ENCODE results near the gene RNF151. TPM values are rescaled to one million over a fixed set of nuclear protein-coding genes. Genes with fewer than 3 reads are reported as not detected.
"Not testable (repeated sequence)": the region's sequence is repeated elsewhere in the genome, so short reads cannot be mapped to it uniquely, and the experiment has no call there.

Gene RNF151
- total RNA-seq, 2 donors from 2014 or later: 0.44 TPM; not detected in 1

GRCh38 chr16:2009164-2009711, 42.6 kb downstream of the RNF151 start:
- WGBS, 2 experiments (ENCODE audit: insufficient coverage in 1 of 2, insufficient read length in 1 of 2): 0% methylated on average over 17 to 55 of the region's 55 CpGs
- H3K36me3 Mint-ChIP-seq (ENCODE audit: low read depth): peaks cover 7% of the 10 kb centered on the region
- DNase-seq: peak; percentile 70
- H3K27ac Mint-ChIP-seq: peak overlapping the region; percentile 33
- peaks cover 23% of the 10 kb centered on the region for H3K4me1 Mint-ChIP-seq
- H3K4me3 Mint-ChIP-seq: peak overlapping the region; percentile 74
- TF ChIP-seq CTCF (conservative IDR thresholded peaks at IDR 0.05): no peak
- Histone ChIP-seq H3K27ac (ENCODE audit: low read depth, low read length) (peak overlapping the region; percentile 29), H3K27me3 (ENCODE audit: control insufficient read depth, insufficient read depth, low read length, poor library complexity, severe bottlenecking) (no peaks in the 10 kb centered on the region), H3K9me3 (ENCODE audit: control insufficient read depth, low read length) (no peaks in the 10 kb centered on the region), H3K4me1 (ENCODE audit: control insufficient read depth, insufficient read depth, low read length) (peaks cover 24% of the 10 kb centered on the region), H3K36me3 (ENCODE audit: control insufficient read depth, insufficient read depth, low read length) (peaks cover 10% of the 10 kb centered on the region), H3K4me3 (ENCODE audit: low read length) (peak overlapping the region; percentile 96), H3K9ac (ENCODE audit: extremely low read depth, low read length, poor library complexity, severe bottlenecking) (peak overlapping the region; percentile 84)
- no peaks in the 10 kb centered on the region for H3K27me3 Mint-ChIP-seq (ENCODE audit: insufficient read depth)
- no peaks in the 10 kb centered on the region for H3K9me3 Mint-ChIP-seq

GRCh38 chr16:2009791-2010510, 43.3 kb downstream of the RNF151 start, which contains the start of gene ZNF598:
ZNF598 (minus strand) TSS chr16:2009821.
- H3K36me3 Mint-ChIP-seq (ENCODE audit: low read depth): peaks cover 7% of the 10 kb centered on the region

GRCh38 chr16:2011726-2012125, 45.1 kb downstream of the RNF151 start:
- H3K4me3 ChIP-seq (ENCODE audit: low read length); H3K9me3 ChIP-seq (ENCODE audit: control insufficient read depth, low read length); H3K9ac ChIP-seq (ENCODE audit: extremely low read depth, low read length, poor library complexity, severe bottlenecking); H3K27me3 Mint-ChIP-seq (ENCODE audit: insufficient read depth); H3K36me3 Mint-ChIP-seq (ENCODE audit: low read depth); H3K36me3 ChIP-seq (ENCODE audit: control insufficient read depth, insufficient read depth, low read length); H3K9me3 Mint-ChIP-seq; H3K4me3 Mint-ChIP-seq; H3K27ac Mint-ChIP-seq; DNase-seq; H3K27me3 ChIP-seq (ENCODE audit: control insufficient read depth, insufficient read depth, low read length, poor library complexity, severe bottlenecking); H3K27ac ChIP-seq (ENCODE audit: low read depth, low read length): not testable (repeated sequence)
- H3K4me1 ChIP-seq (ENCODE audit: control insufficient read depth, insufficient read depth, low read length): peaks cover 18% of the 10 kb centered on the region
- 82 to 89% methylated on average over 7 to 9 of the region's 9 CpGs for WGBS, 2 experiments (ENCODE audit: insufficient coverage in 1 of 2, insufficient read length in 1 of 2)
- H3K4me1 Mint-ChIP-seq: peaks cover 15% of the 10 kb centered on the region

More at GRCh38 chr16:2009791-2010510, 43.3 kb downstream of the RNF151 start, which contains the start of gene ZNF598:
- H3K4me3 ChIP-seq (ENCODE audit: low read length): peak within 1 kb of the TSS; percentile 96
- H3K4me3 Mint-ChIP-seq: peak within 1 kb of the TSS; percentile 74
- peak within 1 kb of the TSS; percentile 84 for H3K9ac ChIP-seq (ENCODE audit: extremely low read depth, low read length, poor library complexity, severe bottlenecking)
- no peaks in the 10 kb centered on the region for H3K27me3 Mint-ChIP-seq (ENCODE audit: insufficient read depth)
- H3K27ac ChIP-seq (ENCODE audit: low read depth, low read length): peak within 1 kb of the TSS; percentile 29
- H3K4me1 ChIP-seq (ENCODE audit: control insufficient read depth, insufficient read depth, low read length): peaks cover 24% of the 10 kb centered on the region
- no peaks in the 10 kb centered on the region for H3K27me3 ChIP-seq (ENCODE audit: control insufficient read depth, insufficient read depth, low read length, poor library complexity, severe bottlenecking)
- WGBS, 2 experiments (ENCODE audit: insufficient coverage in 1 of 2, insufficient read length in 1 of 2): 6 to 13% methylated on average over 22 to 52 of the region's 52 CpGs
- H3K36me3 ChIP-seq (ENCODE audit: control insufficient read depth, insufficient read depth, low read length): peaks cover 7% of the 10 kb centered on the region
- no peaks in the 10 kb centered on the region for H3K9me3 ChIP-seq (ENCODE audit: control insufficient read depth, low read length)
- TF ChIP-seq CTCF (conservative IDR thresholded peaks at IDR 0.05): peak; percentile 13
- peaks cover 23% of the 10 kb centered on the region for H3K4me1 Mint-ChIP-seq
- DNase-seq: peak; percentile 90
- no peaks in the 10 kb centered on the region for H3K9me3 Mint-ChIP-seq
- peak within 1 kb of the TSS; percentile 82 for H3K27ac Mint-ChIP-seq

All from endodermal cell (in vitro differentiated cells).